HCT116 (cell line): ENCODE data around the gene KCTD15. TPM values are rescaled to one million over a fixed set of nuclear protein-coding genes. Genes with fewer than 3 reads are reported as not detected.

Source experiments
- ATAC-seq: fragments of 200-7000 bp; cut with Tn5 transposase; 2 replicates; pipeline ENCODE4 v1.9.1; 2020; ENCODE audit warnings: mild to moderate bottlenecking, moderate library complexity
- BruUV-seq: library from RNA; stranded (reverse); fragments of 400-500 nt; replicated peaks from 2 replicates; lab custom pipeline; 2021; lab: Mats Ljungman, UMichigan
- CTCF ChIA-PET: fragments of 300-600 bp; sonication (Branson Sonifier 250); formaldehyde crosslinking; loops from one replicate; lab custom pipeline; 2021; ENCODE audit warnings: antibody characterized with exemption; lab: Charles Lee
- POLR2A ChIA-PET: fragments of 300-600, 350-600 bp; sonication (Branson Sonifier 250); formaldehyde crosslinking; loops from one replicate; lab custom pipeline; 2021; ENCODE audit warnings: antibody characterized with exemption; lab: Charles Lee
- RAD21 ChIA-PET, 2 experiments: fragments of 300-600 bp; sonication (Branson Sonifier 250); formaldehyde crosslinking; loops; one replicate each; lab custom pipeline; 2023; ENCODE audit warnings: low total read pairs in 2 of 2; ENCODE audit not compliant: uncharacterized antibody in 2 of 2, unreplicated experiment in 2 of 2, low non-redundant PET in 1 of 2; lab: Charles Lee
- DNase-seq: peaks from one replicate; pipeline ENCODE4 v3.0.0-alpha.2; 2010; ENCODE audit warnings: low read depth, low spot score
- H2AFZ ChIP-seq: fragments of 200-600 bp; shearing (Covaris generic), sonication (generic); 2 replicates; pipeline ENCODE4 v1.6.1; 2017; ENCODE audit warnings: low read depth, mixed run types, mixed read lengths, antibody characterized with exemption, low read length; ENCODE audit not compliant: poor library complexity, severe bottlenecking
- H3K27ac ChIP-seq: 2 replicates; pipeline ENCODE4 v1.5.1; 2012; ENCODE audit warnings: low read depth, low read length
- H3K27me3 ChIP-seq: fragments of 200-600 bp; sonication (generic); 2 replicates; pipeline ENCODE4 v1.6.1; 2016; ENCODE audit warnings: mixed run types, low read length, mixed read lengths; ENCODE audit not compliant: insufficient read depth
- H3K36me3 ChIP-seq, 2 experiments: fragments of 200-500 bp in 1 of 2; fragments of 200-600 bp in 1 of 2; sonication (Bioruptor generic) in 1 of 2; sonication (generic) in 1 of 2; 2 replicates each; pipeline versions ENCODE4 v1.5.1 to v1.6.1; 2014 to 2016; ENCODE audit warnings: low read length in 2 of 2, inconsistent platforms in 1 of 2, mixed read lengths in 1 of 2, mixed run types in 1 of 2; ENCODE audit not compliant: insufficient read depth in 2 of 2, control insufficient read depth in 1 of 2
- H3K4me1 ChIP-seq, 2 experiments: fragments of 200-600 bp in 1 of 2; sonication (generic) in 1 of 2; 2 replicates each; pipeline versions ENCODE4 v1.5.1 to v1.6.1; 2012 to 2017; ENCODE audit warnings: low read length in 2 of 2, inconsistent platforms in 1 of 2, mild to moderate bottlenecking in 1 of 2, mixed read lengths in 1 of 2, mixed run types in 1 of 2, moderate library complexity in 1 of 2; ENCODE audit not compliant: insufficient read depth in 2 of 2, control insufficient read depth in 1 of 2
- H3K4me2 ChIP-seq: fragments of 200-600 bp; sonication (generic); 2 replicates; pipeline ENCODE4 v1.6.1; 2017; ENCODE audit warnings: mixed run types, low read length, mixed read lengths
- H3K4me3 ChIP-seq, 2 experiments: fragments of 200-600 bp in 1 of 2; sonication (generic) in 1 of 2; replicated peaks in 1 of 2; 2 replicates each; pipeline ENCODE4 v1.5.1; 2011 to 2016; ENCODE audit warnings: low read length in 2 of 2, control low read depth in 1 of 2, low read depth in 1 of 2, mild to moderate bottlenecking in 1 of 2, mixed read lengths in 1 of 2, mixed run types in 1 of 2
- H3K79me2 ChIP-seq: fragments of 200-600 bp; sonication (generic); 2 replicates; pipeline ENCODE4 v1.6.1; 2017; ENCODE audit warnings: mild to moderate bottlenecking, mixed run types, low read length, moderate library complexity, mixed read lengths; ENCODE audit not compliant: insufficient read depth
- H3K9ac ChIP-seq: fragments of 200-600 bp; sonication (generic); 2 replicates; pipeline ENCODE4 v1.6.1; 2016; ENCODE audit warnings: low read length, mixed read lengths
- H3K9me2 ChIP-seq: fragments of 200-600 bp; sonication (generic), shearing (Covaris generic); 2 replicates; pipeline ENCODE4 v1.6.1; 2017; ENCODE audit warnings: mixed run types, mild to moderate bottlenecking, moderate library complexity; ENCODE audit not compliant: insufficient read depth
- H3K9me3 ChIP-seq, 2 experiments: fragments of 200-500 bp in 1 of 2; fragments of 200-600 bp in 1 of 2; sonication (Bioruptor generic) in 1 of 2; sonication (generic) in 1 of 2; 2 replicates each; pipeline ENCODE4 v1.6.1; 2014 to 2017; ENCODE audit warnings: low read length in 2 of 2, mixed read lengths in 2 of 2, inconsistent platforms in 1 of 2, low read depth in 1 of 2, mild to moderate bottlenecking in 1 of 2, mixed run types in 1 of 2, moderate library complexity in 1 of 2; ENCODE audit not compliant: control insufficient read depth in 1 of 2, insufficient read depth in 1 of 2
- H4K20me1 ChIP-seq: fragments of 200-600 bp; sonication (generic), shearing (Covaris generic); 2 replicates; pipeline ENCODE4 v1.6.1; 2017; ENCODE audit warnings: mixed run types, mild to moderate bottlenecking, moderate library complexity; ENCODE audit not compliant: insufficient read depth
- CEBPB ChIP-seq: IDR thresholded peaks from 2 replicates; pipeline ENCODE4 v1.6.1; 2012; ENCODE audit warnings: low read depth
- FOSL1 ChIP-seq: IDR thresholded peaks from 2 replicates; pipeline ENCODE4 v1.6.1; 2012; ENCODE audit warnings: low read depth
- SP1 ChIP-seq: IDR thresholded peaks from 2 replicates; pipeline ENCODE4 v1.6.1; 2012; ENCODE audit warnings: low read depth
- TCF7L2 ChIP-seq: IDR thresholded peaks from 2 replicates; pipeline ENCODE4 v1.7.0; 2011; ENCODE audit warnings: borderline replicate concordance, inconsistent platforms; ENCODE audit not compliant: insufficient read depth, insufficient read length; ENCODE audit errors: extremely low read depth
- ZNF274 ChIP-seq: fragments of 200-500 bp; sonication (Bioruptor generic); IDR thresholded peaks from 2 replicates; pipeline ENCODE4 v1.6.1; 2014; ENCODE audit warnings: mild to moderate bottlenecking, low read depth, low read length, inconsistent platforms
- intact Hi-C: fragments of 100-400 bp; cut with micrococcal nuclease; formaldehyde crosslinking; loops from 2 replicates; pipeline ENCODE4 v1.10.0; 2022
- total RNA-seq: library from RNA; stranded (reverse); gene quantifications from one replicate; pipeline ENCODE4 v1.2.1, GENCODE V29; 2021; ENCODE audit not compliant: unreplicated experiment
- TF ChIP-seq, protein P1 (sequence below), 3 experiments: fragments of 200-600 bp in 1 of 3; sonication (generic) in 1 of 3; IDR thresholded peaks in 2 of 3; conservative IDR thresholded peaks in 1 of 3; 2 replicates each; pipeline ENCODE4 v1.5.1; 2012 to 2017; ENCODE audit warnings: low read depth in 2 of 3, low read length in 2 of 3, antibody characterized with exemption in 1 of 3, borderline replicate concordance in 1 of 3, control low read depth in 1 of 3, mild to moderate bottlenecking in 1 of 3, mixed read lengths in 1 of 3, mixed run types in 1 of 3, moderate library complexity in 1 of 3; ENCODE audit not compliant: insufficient read depth in 1 of 3
- TF ChIP-seq, protein P2 (sequence below): IDR thresholded peaks from 2 replicates; pipeline ENCODE4 v1.6.1; 2012

KCTD15 gene
- total RNA-seq, 1 experiment from 2014 or later: 29.2 TPM

DNA sequence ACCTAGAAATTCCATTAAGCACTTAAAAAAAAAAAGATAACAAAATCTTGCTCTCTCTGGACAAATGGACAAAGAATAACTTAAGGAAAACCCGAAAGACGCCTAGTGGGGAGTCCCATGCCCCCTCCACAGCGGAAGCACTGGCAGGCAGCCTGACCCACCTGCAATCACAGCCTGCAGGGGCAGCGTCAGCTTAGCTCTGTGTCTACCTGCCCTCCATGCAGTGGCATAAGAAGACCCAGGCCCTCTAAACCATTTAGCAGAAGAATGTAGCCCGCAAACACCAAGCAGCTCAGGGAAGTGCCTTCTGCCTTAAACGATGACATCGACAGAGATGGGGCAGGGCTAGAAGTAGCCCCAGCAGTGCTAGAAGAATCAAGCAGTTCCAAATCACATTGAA, 36.0 kb downstream of the KCTD15 start (continued):
- TF ChIP-seq TCF7L2: no peak
- TF ChIP-seq CEBPB: no peak
- no peak for TF ChIP-seq ZNF274
- TF ChIP-seq, protein P1, sequence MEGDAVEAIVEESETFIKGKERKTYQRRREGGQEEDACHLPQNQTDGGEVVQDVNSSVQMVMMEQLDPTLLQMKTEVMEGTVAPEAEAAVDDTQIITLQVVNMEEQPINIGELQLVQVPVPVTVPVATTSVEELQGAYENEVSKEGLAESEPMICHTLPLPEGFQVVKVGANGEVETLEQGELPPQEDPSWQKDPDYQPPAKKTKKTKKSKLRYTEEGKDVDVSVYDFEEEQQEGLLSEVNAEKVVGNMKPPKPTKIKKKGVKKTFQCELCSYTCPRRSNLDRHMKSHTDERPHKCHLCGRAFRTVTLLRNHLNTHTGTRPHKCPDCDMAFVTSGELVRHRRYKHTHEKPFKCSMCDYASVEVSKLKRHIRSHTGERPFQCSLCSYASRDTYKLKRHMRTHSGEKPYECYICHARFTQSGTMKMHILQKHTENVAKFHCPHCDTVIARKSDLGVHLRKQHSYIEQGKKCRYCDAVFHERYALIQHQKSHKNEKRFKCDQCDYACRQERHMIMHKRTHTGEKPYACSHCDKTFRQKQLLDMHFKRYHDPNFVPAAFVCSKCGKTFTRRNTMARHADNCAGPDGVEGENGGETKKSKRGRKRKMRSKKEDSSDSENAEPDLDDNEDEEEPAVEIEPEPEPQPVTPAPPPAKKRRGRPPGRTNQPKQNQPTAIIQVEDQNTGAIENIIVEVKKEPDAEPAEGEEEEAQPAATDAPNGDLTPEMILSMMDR (IDR thresholded peaks at IDR 0.05 in 2 of 3, conservative IDR thresholded peaks at IDR 0.05 in 1 of 3; ENCODE audit: borderline replicate concordance in 1 of 3, insufficient read depth in 1 of 3, low read depth in 2 of 3, low read length in 2 of 3): no peak
- no peak for TF ChIP-seq SP1
- TF ChIP-seq FOSL1: no peak

DNA sequence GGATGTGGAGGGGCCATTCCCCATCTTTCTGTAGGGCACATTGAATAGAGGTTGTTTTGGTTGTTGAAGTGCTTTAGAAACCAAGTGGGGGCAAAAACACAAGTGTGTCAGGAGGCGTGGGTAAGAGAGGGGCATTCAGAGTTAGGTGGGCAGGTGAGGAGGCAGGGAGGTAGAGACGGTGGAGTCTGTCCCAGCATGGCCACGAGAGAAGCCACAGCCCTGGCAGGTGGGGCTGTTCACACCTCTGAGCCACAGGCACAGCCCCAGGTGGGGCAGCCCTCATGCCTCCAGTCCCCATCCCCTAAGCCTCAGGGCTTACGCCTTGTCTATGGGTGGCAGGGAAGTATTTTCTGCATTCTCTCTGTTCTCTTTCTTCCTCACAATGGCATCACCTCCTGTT, 43.7 kb downstream of the KCTD15 start:
- Histone ChIP-seq H3K27ac (no peak overlapping the region), H3K4me2 (no peak overlapping the region), H3K27me3 (no peaks in the 10 kb centered on the region; the same call in 1 of the 2 replicates), H3K4me3 (no peak overlapping the region), H3K9me3 (no peaks in the 10 kb centered on the region), H3K9me2 (no peaks in the 10 kb centered on the region), H2AFZ (no peak overlapping the region), H4K20me1 (no peaks in the 10 kb centered on the region), H3K36me3 (no peaks in the 10 kb centered on the region), H3K4me1 (no peaks in the 10 kb centered on the region), H3K79me2 (no peaks in the 10 kb centered on the region), H3K9ac (no peak overlapping the region)
- POLR2A ChIA-PET: no interaction called here
- BruUV-seq: no TSS peak
- CTCF ChIA-PET: no interaction called here
- no peak for DNase-seq
- intact Hi-C loops: no loop called here
- RAD21 ChIA-PET: interaction anchor here in 1 of 2 experiments (1.3 kb wide), 1 partner anchor 256 kb away, joined by 3 read pairs; no protein-coding TSS in a partner anchor
- no peak for ATAC-seq
- TF ChIP-seq, protein P2, sequence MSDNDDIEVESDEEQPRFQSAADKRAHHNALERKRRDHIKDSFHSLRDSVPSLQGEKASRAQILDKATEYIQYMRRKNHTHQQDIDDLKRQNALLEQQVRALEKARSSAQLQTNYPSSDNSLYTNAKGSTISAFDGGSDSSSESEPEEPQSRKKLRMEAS: no peak
- no peak for TF ChIP-seq CEBPB
- TF ChIP-seq, all 23 proteins: peak for 0
